Measurements from ENCODE around the gene HSD17B3.

DNA sequence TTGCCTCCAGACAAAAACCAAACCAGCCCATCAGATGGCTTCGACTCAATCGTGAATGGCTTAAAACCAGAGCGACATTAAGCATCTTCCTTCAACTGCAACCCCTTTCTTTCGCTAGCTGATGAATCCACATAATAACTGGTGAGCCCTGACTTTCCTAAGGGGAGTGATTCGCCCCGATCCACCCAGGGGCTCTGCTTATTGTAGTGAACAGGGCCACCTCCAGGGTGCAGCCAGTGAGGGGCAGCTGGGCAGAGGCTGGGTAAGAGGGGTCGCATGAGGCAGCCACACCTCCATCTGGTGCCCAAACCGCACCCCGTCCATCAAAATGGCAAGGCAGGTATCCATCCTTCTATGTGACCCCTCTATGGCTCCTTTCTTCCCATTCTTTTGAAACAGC, 43.6 kb upstream of the HSD17B3 start:
- TF ChIP-seq, protein P1, sequence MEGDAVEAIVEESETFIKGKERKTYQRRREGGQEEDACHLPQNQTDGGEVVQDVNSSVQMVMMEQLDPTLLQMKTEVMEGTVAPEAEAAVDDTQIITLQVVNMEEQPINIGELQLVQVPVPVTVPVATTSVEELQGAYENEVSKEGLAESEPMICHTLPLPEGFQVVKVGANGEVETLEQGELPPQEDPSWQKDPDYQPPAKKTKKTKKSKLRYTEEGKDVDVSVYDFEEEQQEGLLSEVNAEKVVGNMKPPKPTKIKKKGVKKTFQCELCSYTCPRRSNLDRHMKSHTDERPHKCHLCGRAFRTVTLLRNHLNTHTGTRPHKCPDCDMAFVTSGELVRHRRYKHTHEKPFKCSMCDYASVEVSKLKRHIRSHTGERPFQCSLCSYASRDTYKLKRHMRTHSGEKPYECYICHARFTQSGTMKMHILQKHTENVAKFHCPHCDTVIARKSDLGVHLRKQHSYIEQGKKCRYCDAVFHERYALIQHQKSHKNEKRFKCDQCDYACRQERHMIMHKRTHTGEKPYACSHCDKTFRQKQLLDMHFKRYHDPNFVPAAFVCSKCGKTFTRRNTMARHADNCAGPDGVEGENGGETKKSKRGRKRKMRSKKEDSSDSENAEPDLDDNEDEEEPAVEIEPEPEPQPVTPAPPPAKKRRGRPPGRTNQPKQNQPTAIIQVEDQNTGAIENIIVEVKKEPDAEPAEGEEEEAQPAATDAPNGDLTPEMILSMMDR (IDR thresholded peaks at IDR 0.05; ENCODE audit: low read depth, low read length): no peak
- TF ChIP-seq, protein P2, sequence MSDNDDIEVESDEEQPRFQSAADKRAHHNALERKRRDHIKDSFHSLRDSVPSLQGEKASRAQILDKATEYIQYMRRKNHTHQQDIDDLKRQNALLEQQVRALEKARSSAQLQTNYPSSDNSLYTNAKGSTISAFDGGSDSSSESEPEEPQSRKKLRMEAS (IDR thresholded peaks at IDR 0.05; ENCODE audit: low read depth, low read length): no peak
- TF ChIP-seq POLR2A (IDR thresholded peaks at IDR 0.05; ENCODE audit: extremely low read depth, insufficient read length): no peak
